HEK293 (cell line): ENCODE data around the gene LTV1.

Experiments
- CTCF ChIA-PET: fragments of 350-600 bp; formaldehyde crosslinking; extraction: SDS; loops from one replicate; lab custom pipeline; 2021; ENCODE audit warnings: antibody characterized with exemption; lab: Yijun Ruan, JAX
- POLR2A ChIA-PET: fragments of 300-600 bp; formaldehyde crosslinking; extraction: SDS; loops from one replicate; lab custom pipeline; 2020; ENCODE audit warnings: antibody characterized with exemption, inconsistent platforms; lab: Yijun Ruan, JAX
- H3K27ac ChIP-seq: fragments of 200-500 bp; sonication (Bioruptor generic); 2 replicates; pipeline ENCODE4 v1.5.1; 2014; ENCODE audit warnings: low read depth, low read length, control low read depth, inconsistent platforms; ENCODE audit errors: extremely low read depth
- H3K36me3 ChIP-seq, 2 experiments: fragments of 200-500 bp in 1 of 2; sonication (Bioruptor generic) in 1 of 2; 1 replicate in 1 of 2; 2 replicates in 1 of 2; pipeline ENCODE4 v1.5.1; 2014 to 2017; ENCODE audit warnings: inconsistent platforms in 2 of 2, low read length in 2 of 2; ENCODE audit not compliant: control insufficient read depth in 2 of 2, insufficient read depth in 1 of 2
- H3K4me1 ChIP-seq: fragments of 200-500 bp; sonication (Bioruptor generic); 2 replicates; pipeline ENCODE4 v1.5.1; 2014; ENCODE audit warnings: mild to moderate bottlenecking, low read length, inconsistent platforms; ENCODE audit not compliant: control insufficient read depth, insufficient read depth
- H3K4me3 ChIP-seq: 2 replicates; pipeline ENCODE4 v1.5.1; 2011; ENCODE audit warnings: low read depth, mild to moderate bottlenecking, control low read depth, low read length, moderate library complexity
- H3K9me3 ChIP-seq: fragments of 200-500 bp; sonication (Bioruptor generic); 2 replicates; pipeline ENCODE4 v1.5.1; 2014; ENCODE audit warnings: low read depth, low read length, inconsistent platforms; ENCODE audit not compliant: control insufficient read depth, insufficient read depth
- EGR2 ChIP-seq: fragments of 450-650 bp; formaldehyde crosslinking; IDR thresholded peaks from 2 replicates; pipeline ENCODE4 v1.5.1; 2016; ENCODE audit warnings: low read depth, missing biosample characterization, missing genetic modification characterization
- HOXD13 ChIP-seq: sonication (generic); formaldehyde crosslinking; IDR thresholded peaks from 2 replicates; pipeline ENCODE4 v1.8.0; 2022; ENCODE audit warnings: missing genetic modification reagents, borderline replicate concordance
- MEIS1 ChIP-seq: sonication (generic); formaldehyde crosslinking; IDR thresholded peaks from 2 replicates; pipeline ENCODE4 v1.8.1; 2022; ENCODE audit warnings: missing genetic modification reagents, mild to moderate bottlenecking, borderline replicate concordance
- SCRT2 ChIP-seq: fragments of 450-650 bp; formaldehyde crosslinking; IDR thresholded peaks from 2 replicates; pipeline ENCODE4 v1.5.1; 2016; ENCODE audit warnings: missing biosample characterization, missing genetic modification characterization
- ZNF112 ChIP-seq: fragments of 450-650 bp; formaldehyde crosslinking; IDR thresholded peaks from 2 replicates; pipeline ENCODE4 v1.5.0; 2017; ENCODE audit warnings: missing biosample characterization, missing genetic modification characterization
- ZNF239 ChIP-seq: fragments of 450-650 bp; formaldehyde crosslinking; IDR thresholded peaks from 2 replicates; pipeline ENCODE4 v1.5.1; 2016; ENCODE audit warnings: missing biosample characterization, missing genetic modification characterization
- ZNF248 ChIP-seq: fragments of 450-650 bp; formaldehyde crosslinking; IDR thresholded peaks from 2 replicates; pipeline ENCODE4 v1.5.1; 2017; ENCODE audit warnings: missing biosample characterization, missing genetic modification characterization
- ZNF354C ChIP-seq: fragments of 450-650 bp; formaldehyde crosslinking; IDR thresholded peaks from 2 replicates; pipeline ENCODE4 v1.5.1; 2016; ENCODE audit warnings: missing biosample characterization, missing genetic modification characterization, low read depth, borderline replicate concordance
- ZNF473 ChIP-seq: fragments of 450-650 bp; formaldehyde crosslinking; IDR thresholded peaks from 2 replicates; pipeline ENCODE4 v1.5.1; 2017; ENCODE audit warnings: missing biosample characterization, missing genetic modification characterization
- ZNF48 ChIP-seq: fragments of 450-650 bp; formaldehyde crosslinking; IDR thresholded peaks from 2 replicates; pipeline ENCODE4 v1.5.1; 2016; ENCODE audit warnings: missing biosample characterization, missing genetic modification characterization
- ZNF558 ChIP-seq: fragments of 450-650 bp; formaldehyde crosslinking; IDR thresholded peaks from 2 replicates; pipeline ENCODE4 v1.5.1; 2016; ENCODE audit warnings: missing biosample characterization, missing genetic modification characterization
- ZNF571 ChIP-seq: fragments of 450-650 bp; formaldehyde crosslinking; IDR thresholded peaks from 2 replicates; pipeline ENCODE4 v1.5.0; 2017; ENCODE audit warnings: missing biosample characterization, missing genetic modification characterization
- ZNF629 ChIP-seq: fragments of 450-650 bp; formaldehyde crosslinking; IDR thresholded peaks from 2 replicates; pipeline ENCODE4 v1.5.1; 2017; ENCODE audit warnings: missing biosample characterization, missing genetic modification characterization
- ZNF76 ChIP-seq: fragments of 450-650 bp; formaldehyde crosslinking; IDR thresholded peaks from 2 replicates; pipeline ENCODE4; 2016; ENCODE audit warnings: low read depth, missing biosample characterization, missing genetic modification characterization, borderline replicate concordance
- ZNF791 ChIP-seq: fragments of 450-650 bp; formaldehyde crosslinking; IDR thresholded peaks from 2 replicates; pipeline ENCODE4 v1.5.1; 2016; ENCODE audit warnings: missing biosample characterization, missing genetic modification characterization
- ZXDB ChIP-seq: fragments of 450-650 bp; formaldehyde crosslinking; IDR thresholded peaks from 2 replicates; pipeline ENCODE4 v1.5.1; 2016; ENCODE audit warnings: missing biosample characterization, missing genetic modification characterization
- TF ChIP-seq, protein P1 (sequence below): fragments of 450-650 bp; formaldehyde crosslinking; IDR thresholded peaks from 2 replicates; pipeline ENCODE4 v1.5.1; 2016; ENCODE audit warnings: missing biosample characterization, missing genetic modification characterization, borderline replicate concordance
- TF ChIP-seq, protein P2 (sequence below): fragments of 450-650 bp; formaldehyde crosslinking; IDR thresholded peaks from 2 replicates; pipeline ENCODE4 v1.5.1; 2016; ENCODE audit warnings: missing biosample characterization, missing genetic modification characterization
- TF ChIP-seq, protein P3 (sequence below): fragments of 450-650 bp; formaldehyde crosslinking; IDR thresholded peaks from 2 replicates; pipeline ENCODE4 v1.5.1; 2016; ENCODE audit warnings: missing biosample characterization, missing genetic modification characterization
- TF ChIP-seq, protein P4 (sequence below): fragments of 450-650 bp; formaldehyde crosslinking; IDR thresholded peaks from 2 replicates; pipeline ENCODE4 v1.5.1; 2016; ENCODE audit warnings: missing biosample characterization, missing genetic modification characterization
- TF ChIP-seq, protein P5 (sequence below): fragments of 450-650 bp; formaldehyde crosslinking; IDR thresholded peaks from 2 replicates; pipeline ENCODE4 v1.5.1; 2016; ENCODE audit warnings: missing biosample characterization, missing genetic modification characterization
- TF ChIP-seq, protein P6 (sequence below): fragments of 450-650 bp; formaldehyde crosslinking; IDR thresholded peaks from 2 replicates; pipeline ENCODE4 v1.5.1; 2016; ENCODE audit warnings: missing biosample characterization, missing genetic modification characterization, low read depth

The LTV1 gene

DNA sequence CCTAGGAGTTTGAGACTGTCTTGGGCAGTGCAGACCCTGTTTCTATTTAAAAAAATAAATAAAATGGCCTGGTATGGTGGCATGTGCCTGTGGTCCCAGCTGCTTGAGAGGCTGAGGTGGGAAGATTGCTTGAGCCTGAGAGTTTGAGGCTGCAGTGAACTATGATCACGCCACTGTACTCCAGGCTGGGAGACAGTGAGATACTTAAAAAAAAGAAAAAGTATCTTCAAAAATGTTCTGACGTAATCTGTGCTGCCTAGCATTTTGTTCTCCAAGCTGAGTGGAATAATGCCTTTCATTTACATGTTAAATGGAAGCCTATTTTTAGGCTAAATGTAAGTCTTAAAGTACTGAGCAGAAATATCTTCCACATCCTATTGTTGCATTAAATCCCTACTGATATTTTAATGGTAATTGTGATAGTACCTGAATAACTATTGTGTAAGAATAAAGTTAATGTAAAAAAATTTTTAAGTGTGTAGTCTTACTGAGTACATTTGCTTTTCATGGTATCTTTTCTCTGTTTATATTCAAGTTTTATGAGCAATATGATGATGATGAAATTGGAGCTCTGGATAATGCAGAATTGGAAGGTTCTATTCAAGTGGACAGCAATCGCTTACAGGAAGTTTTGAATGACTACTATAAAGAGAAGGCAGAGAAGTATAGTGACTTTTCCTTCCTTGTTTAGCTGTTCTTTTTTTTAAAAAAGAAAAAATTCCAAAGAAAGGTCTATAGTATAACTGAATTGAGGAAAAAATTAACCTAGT is 16.9 kb downstream of the LTV1 start (continued):
- TF ChIP-seq, protein P1, sequence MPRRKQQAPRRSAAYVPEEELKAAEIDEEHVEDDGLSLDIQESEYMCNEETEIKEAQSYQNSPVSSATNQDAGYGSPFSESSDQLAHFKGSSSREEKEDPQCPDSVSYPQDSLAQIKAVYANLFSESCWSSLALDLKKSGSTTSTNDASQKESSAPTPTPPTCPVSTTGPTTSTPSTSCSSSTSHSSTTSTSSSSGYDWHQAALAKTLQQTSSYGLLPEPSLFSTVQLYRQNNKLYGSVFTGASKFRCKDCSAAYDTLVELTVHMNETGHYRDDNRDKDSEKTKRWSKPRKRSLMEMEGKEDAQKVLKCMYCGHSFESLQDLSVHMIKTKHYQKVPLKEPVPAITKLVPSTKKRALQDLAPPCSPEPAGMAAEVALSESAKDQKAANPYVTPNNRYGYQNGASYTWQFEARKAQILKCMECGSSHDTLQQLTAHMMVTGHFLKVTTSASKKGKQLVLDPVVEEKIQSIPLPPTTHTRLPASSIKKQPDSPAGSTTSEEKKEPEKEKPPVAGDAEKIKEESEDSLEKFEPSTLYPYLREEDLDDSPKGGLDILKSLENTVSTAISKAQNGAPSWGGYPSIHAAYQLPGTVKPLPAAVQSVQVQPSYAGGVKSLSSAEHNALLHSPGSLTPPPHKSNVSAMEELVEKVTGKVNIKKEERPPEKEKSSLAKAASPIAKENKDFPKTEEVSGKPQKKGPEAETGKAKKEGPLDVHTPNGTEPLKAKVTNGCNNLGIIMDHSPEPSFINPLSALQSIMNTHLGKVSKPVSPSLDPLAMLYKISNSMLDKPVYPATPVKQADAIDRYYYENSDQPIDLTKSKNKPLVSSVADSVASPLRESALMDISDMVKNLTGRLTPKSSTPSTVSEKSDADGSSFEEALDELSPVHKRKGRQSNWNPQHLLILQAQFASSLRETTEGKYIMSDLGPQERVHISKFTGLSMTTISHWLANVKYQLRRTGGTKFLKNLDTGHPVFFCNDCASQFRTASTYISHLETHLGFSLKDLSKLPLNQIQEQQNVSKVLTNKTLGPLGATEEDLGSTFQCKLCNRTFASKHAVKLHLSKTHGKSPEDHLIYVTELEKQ (tag by site-specific recombination), result no peak
- TF ChIP-seq ZXDB (tag by site-specific recombination), result no peak
- no peak for TF ChIP-seq SCRT2
- TF ChIP-seq HOXD13 (CRISPR knock-in tag), result no peak
- no peak for TF ChIP-seq ZNF248
- TF ChIP-seq, protein P2, sequence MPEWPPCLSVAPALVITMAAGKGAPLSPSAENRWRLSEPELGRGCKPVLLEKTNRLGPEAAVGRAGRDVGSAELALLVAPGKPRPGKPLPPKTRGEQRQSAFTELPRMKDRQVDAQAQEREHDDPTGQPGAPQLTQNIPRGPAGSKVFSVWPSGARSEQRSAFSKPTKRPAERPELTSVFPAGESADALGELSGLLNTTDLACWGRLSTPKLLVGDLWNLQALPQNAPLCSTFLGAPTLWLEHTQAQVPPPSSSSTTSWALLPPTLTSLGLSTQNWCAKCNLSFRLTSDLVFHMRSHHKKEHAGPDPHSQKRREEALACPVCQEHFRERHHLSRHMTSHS (tag by site-specific recombination), result no peak
- no peak for TF ChIP-seq ZNF791 (tag by site-specific recombination)
- no peak for TF ChIP-seq ZNF48 (tag by site-specific recombination)
- TF ChIP-seq ZNF354C (tag by site-specific recombination), result no peak

DNA sequence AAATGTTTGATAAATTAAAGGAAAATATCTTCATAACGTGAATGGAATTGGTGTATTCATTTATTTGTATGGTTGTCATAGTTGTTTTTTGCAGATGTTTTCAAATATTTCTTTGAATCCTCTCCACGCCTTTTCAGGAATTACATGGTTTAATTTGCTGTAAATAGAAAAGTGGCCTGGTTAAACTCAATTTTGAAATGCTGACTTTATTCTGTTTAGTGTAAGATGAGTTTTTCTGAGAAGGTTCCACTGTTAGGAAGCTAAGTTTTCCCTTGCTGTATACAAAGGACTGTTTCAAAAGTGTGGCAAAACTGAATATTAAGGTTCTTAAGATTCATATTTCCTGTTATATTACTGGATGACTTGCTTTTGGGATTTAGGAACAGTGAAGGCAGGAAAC is 20.6 kb downstream of the LTV1 start:
- POLR2A ChIA-PET, result no interaction called here
- Histone ChIP-seq H3K36me3 (peaks cover 52 to 81% of the 10 kb centered on the region in 2 experiments), H3K4me1 (no peaks in the 10 kb centered on the region), H3K27ac (no peak overlapping the region), H3K9me3 (no peaks in the 10 kb centered on the region), H3K4me3 (no peak overlapping the region)
- CTCF ChIA-PET, result interaction anchor here (0.5 kb wide), 1 partner anchor 125 kb away, joined by 5 read pairs; no protein-coding TSS in a partner anchor
- TF ChIP-seq ZNF571 (tag by site-specific recombination), result no peak
- no peak for TF ChIP-seq MEIS1

DNA sequence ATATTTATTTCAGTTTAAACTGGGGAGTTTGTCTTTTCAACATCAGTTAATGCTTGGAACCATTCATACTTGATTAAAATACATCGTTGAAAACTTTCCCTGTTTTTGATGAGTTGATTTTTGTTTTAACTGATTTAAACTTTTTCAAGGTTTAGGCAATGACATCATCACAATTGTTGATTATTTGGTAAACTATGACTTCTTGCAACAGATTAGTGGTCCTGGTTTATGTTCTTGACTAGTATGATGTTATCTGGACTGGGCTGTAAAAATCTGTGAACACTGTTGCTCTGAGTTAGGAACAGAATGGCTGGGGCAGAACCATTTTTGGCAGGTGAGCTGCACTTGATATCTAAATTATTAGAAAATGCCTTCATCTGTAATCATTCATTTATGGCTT is 21.1 kb downstream of the LTV1 start, which contains the start of gene ZC2HC1B:
TSS of gene ZC2HC1B (plus strand) at position 241 of the 400 bp plus-strand sequence. CDS start at position 307, 66 bp downstream.
- Histone ChIP-seq H3K4me1 (no peaks in the 10 kb centered on the region), H3K4me3 (no peak within 1 kb of the TSS), H3K27ac (no peak within 1 kb of the TSS), H3K9me3 (no peaks in the 10 kb centered on the region), H3K36me3 (peaks cover 48 to 76% of the 10 kb centered on the region in 2 experiments)
- POLR2A ChIA-PET, result no interaction called here
- CTCF ChIA-PET, result no interaction called here
- TF ChIP-seq ZNF473, result no peak
- TF ChIP-seq ZNF558 (tag by site-specific recombination), result no peak
- 0 out of 2 replicates have a peak, but pooled peaks have one; percentile 54 for TF ChIP-seq SCRT2
- TF ChIP-seq, protein P3, sequence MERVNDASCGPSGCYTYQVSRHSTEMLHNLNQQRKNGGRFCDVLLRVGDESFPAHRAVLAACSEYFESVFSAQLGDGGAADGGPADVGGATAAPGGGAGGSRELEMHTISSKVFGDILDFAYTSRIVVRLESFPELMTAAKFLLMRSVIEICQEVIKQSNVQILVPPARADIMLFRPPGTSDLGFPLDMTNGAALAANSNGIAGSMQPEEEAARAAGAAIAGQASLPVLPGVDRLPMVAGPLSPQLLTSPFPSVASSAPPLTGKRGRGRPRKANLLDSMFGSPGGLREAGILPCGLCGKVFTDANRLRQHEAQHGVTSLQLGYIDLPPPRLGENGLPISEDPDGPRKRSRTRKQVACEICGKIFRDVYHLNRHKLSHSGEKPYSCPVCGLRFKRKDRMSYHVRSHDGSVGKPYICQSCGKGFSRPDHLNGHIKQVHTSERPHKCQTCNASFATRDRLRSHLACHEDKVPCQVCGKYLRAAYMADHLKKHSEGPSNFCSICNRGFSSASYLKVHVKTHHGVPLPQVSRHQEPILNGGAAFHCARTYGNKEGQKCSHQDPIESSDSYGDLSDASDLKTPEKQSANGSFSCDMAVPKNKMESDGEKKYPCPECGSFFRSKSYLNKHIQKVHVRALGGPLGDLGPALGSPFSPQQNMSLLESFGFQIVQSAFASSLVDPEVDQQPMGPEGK (tag by site-specific recombination), result no peak
- no peak for TF ChIP-seq HOXD13 (CRISPR knock-in tag)
- no peak for TF ChIP-seq EGR2 (tag by site-specific recombination)
- TF ChIP-seq, protein P4, sequence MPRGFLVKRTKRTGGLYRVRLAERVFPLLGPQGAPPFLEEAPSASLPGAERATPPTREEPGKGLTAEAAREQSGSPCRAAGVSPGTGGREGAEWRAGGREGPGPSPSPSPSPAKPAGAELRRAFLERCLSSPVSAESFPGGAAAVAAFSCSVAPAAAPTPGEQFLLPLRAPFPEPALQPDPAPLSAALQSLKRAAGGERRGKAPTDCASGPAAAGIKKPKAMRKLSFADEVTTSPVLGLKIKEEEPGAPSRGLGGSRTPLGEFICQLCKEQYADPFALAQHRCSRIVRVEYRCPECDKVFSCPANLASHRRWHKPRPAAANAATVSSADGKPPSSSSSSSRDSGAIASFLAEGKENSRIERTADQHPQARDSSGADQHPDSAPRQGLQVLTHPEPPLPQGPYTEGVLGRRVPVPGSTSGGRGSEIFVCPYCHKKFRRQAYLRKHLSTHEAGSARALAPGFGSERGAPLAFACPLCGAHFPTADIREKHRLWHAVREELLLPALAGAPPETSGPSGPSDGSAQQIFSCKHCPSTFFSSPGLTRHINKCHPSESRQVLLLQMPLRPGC (tag by site-specific recombination), result no peak
- TF ChIP-seq ZNF239 (tag by site-specific recombination), result no peak
- TF ChIP-seq ZNF76 (tag by site-specific recombination), result no peak
- TF ChIP-seq ZNF629, result no peak
- TF ChIP-seq, protein P5, sequence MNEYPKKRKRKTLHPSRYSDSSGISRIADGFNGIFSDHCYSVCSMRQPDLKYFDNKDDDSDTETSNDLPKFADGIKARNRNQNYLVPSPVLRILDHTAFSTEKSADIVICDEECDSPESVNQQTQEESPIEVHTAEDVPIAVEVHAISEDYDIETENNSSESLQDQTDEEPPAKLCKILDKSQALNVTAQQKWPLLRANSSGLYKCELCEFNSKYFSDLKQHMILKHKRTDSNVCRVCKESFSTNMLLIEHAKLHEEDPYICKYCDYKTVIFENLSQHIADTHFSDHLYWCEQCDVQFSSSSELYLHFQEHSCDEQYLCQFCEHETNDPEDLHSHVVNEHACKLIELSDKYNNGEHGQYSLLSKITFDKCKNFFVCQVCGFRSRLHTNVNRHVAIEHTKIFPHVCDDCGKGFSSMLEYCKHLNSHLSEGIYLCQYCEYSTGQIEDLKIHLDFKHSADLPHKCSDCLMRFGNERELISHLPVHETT, result no peak
- TF ChIP-seq, protein P6, sequence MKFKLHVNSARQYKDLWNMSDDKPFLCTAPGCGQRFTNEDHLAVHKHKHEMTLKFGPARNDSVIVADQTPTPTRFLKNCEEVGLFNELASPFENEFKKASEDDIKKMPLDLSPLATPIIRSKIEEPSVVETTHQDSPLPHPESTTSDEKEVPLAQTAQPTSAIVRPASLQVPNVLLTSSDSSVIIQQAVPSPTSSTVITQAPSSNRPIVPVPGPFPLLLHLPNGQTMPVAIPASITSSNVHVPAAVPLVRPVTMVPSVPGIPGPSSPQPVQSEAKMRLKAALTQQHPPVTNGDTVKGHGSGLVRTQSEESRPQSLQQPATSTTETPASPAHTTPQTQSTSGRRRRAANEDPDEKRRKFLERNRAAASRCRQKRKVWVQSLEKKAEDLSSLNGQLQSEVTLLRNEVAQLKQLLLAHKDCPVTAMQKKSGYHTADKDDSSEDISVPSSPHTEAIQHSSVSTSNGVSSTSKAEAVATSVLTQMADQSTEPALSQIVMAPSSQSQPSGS, result peak; percentile 88
- no peak for TF ChIP-seq ZNF112
